Ishikawa (cell line): ENCODE results near the gene GAK.

Experiments
- CEBPB ChIP-seq: IDR thresholded peaks from 2 replicates; pipeline ENCODE4 v1.6.1; 2012
- CREB1 ChIP-seq: IDR thresholded peaks from 2 replicates; pipeline ENCODE4 v1.6.1; 2012; ENCODE audit warnings: low read depth
- EGR1 ChIP-seq: IDR thresholded peaks from 2 replicates; pipeline ENCODE4 v1.6.1; 2012
- EP300 ChIP-seq: IDR thresholded peaks from 2 replicates; pipeline ENCODE4 v1.6.1; 2012; ENCODE audit warnings: borderline replicate concordance
- FOXM1 ChIP-seq: IDR thresholded peaks from 2 replicates; pipeline ENCODE4 v1.6.1; 2012; ENCODE audit warnings: low read depth, borderline replicate concordance
- MAX ChIP-seq: IDR thresholded peaks from 2 replicates; pipeline ENCODE4 v1.6.1; 2012
- NFIC ChIP-seq: IDR thresholded peaks from 2 replicates; pipeline ENCODE4 v1.6.1; 2012
- RAD21 ChIP-seq: IDR thresholded peaks from 2 replicates; pipeline ENCODE4 v1.6.1; 2012; ENCODE audit warnings: low read depth
- REST ChIP-seq: IDR thresholded peaks from 2 replicates; pipeline ENCODE4 v1.6.1; 2012; ENCODE audit warnings: low read depth, mild to moderate bottlenecking
- TAF1 ChIP-seq: IDR thresholded peaks from 2 replicates; pipeline ENCODE4 v1.6.1; 2012; ENCODE audit warnings: low read depth, mild to moderate bottlenecking
- TCF12 ChIP-seq: IDR thresholded peaks from 2 replicates; pipeline ENCODE4 v1.6.1; 2012; ENCODE audit warnings: low read depth
- TEAD4 ChIP-seq: IDR thresholded peaks from 2 replicates; pipeline ENCODE4 v1.6.1; 2012
- YY1 ChIP-seq: IDR thresholded peaks from 2 replicates; pipeline ENCODE4 v1.6.1; 2012; ENCODE audit warnings: low read depth
- ZBTB7A ChIP-seq: IDR thresholded peaks from 2 replicates; pipeline ENCODE4 v1.6.1; 2012; ENCODE audit warnings: low read depth
- TF ChIP-seq, protein P1 (sequence below): IDR thresholded peaks from 2 replicates; pipeline ENCODE4 v1.6.1; 2012

GAK gene

GRCh38 chr4:827209-828081 is 104.7 kb downstream of the GAK start:
- no peak for TF ChIP-seq CEBPB
- no peak for TF ChIP-seq TEAD4
- no peak for TF ChIP-seq MAX
- TF ChIP-seq ZBTB7A, result no peak
- TF ChIP-seq EP300, result no peak

DNA sequence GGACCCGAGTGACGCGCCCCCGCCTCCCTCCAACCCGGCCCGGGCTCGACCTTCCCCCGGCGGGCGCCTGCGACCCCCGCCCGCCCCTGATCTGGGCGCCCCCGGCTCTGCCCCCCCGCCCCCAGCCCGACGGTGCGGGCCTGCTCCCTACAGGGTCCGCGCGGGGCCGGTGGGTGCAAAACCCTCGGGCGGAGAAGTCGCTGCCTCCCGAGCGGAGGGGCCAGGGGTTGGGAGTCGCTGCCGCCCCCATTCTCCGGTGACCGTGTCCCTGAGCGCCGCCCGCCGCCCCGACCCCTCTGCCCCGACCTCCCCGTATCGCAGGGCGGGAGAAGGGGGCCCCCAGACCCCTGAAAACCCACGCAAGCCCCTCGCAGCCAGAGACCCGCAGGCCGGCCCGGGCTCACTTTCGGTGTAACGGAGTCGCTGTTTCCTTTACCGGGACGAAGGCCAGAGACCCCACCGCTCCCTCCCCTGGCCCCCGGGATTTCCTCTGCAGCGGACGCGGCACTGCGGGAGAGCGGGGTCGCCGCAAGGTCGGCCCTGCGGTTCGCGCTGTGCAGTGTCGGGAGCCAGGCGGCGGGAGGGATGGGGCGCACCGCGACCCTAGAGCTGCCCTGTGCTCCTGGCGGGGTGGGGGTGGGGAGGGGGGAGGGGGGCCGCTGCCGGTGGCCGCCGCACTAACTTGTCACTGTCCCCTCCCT is 105.5 kb downstream of the GAK start:
- TF ChIP-seq TEAD4 (no peak), ZBTB7A (peak; percentile 13; the same call in 1 of the 2 replicates), CREB1 (no peak), EGR1 (no peak), NFIC (no peak), FOXM1 (no peak)

DNA sequence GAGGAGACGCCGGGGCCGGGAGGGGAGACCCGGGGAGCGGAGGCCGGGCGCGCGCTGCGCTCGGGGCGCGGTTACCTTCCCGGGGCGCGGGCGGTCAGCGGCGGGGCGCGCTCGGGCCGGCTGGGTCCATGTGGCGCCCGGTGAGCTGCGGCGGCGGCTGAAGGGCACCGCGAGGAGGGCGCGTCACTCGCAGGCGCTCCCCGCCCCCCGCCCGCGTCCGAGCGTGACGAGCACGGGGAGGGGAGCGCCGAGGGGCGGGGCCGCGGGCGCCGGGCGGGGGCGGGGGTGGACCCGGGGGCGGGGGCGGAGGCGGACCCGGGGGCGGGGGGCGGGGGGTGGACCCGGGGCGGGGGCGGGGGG is 106.2 kb downstream of the GAK start, which contains the start of gene CPLX1:
TSS of gene CPLX1 (minus strand) at position 159 of the 360 bp plus-strand sequence. CDS start 1,607 bp downstream, outside the sequence.
- TF ChIP-seq FOXM1 (no peak), ZBTB7A (0 out of 2 replicates have a peak, but pooled peaks have one; percentile 27)

GRCh38 chr4:825063-825970 is 106.8 kb downstream of the GAK start:
- TF ChIP-seq CEBPB, result no peak
- TF ChIP-seq REST, result peak; percentile 93
- no peak for TF ChIP-seq YY1
- TF ChIP-seq, protein P1, sequence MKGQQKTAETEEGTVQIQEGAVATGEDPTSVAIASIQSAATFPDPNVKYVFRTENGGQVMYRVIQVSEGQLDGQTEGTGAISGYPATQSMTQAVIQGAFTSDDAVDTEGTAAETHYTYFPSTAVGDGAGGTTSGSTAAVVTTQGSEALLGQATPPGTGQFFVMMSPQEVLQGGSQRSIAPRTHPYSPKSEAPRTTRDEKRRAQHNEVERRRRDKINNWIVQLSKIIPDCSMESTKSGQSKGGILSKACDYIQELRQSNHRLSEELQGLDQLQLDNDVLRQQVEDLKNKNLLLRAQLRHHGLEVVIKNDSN, result no peak
- TF ChIP-seq ZBTB7A, result peak; percentile 91; the same call in 1 of the 2 replicates

DNA sequence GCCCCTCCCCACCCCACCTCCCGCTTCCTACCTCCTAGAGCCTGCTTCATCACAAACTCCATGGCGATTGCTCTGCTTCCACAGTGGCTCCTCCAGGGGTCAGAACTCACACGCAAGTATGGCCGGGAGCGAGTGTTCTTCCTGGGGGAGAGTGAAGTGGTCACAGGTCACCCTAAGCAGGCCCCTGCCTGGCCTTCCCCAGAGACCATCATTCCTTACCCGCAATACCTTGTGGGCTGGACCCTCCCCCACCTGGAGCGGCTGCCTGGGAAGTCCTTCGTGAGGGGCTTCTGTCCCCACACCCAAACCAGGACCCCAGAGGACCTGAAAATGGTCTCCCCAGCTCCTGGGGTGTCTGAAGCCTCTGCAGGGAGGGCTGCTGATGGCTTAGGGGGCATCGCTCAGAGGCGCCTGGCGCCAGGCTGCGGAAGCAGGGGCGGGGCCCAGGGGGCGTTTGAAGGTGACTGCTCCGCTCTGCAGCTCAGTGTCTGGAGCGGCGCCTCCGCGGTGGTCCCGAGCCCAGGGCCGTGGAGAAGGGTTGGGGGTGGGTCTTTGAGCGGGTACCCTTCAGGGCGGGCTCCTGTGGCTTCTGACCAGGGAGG is 107.6 kb downstream of the GAK start:
- TF ChIP-seq TCF12 (no peak), REST (no peak), YY1 (no peak), TAF1 (no peak), ZBTB7A (no peak)

DNA sequence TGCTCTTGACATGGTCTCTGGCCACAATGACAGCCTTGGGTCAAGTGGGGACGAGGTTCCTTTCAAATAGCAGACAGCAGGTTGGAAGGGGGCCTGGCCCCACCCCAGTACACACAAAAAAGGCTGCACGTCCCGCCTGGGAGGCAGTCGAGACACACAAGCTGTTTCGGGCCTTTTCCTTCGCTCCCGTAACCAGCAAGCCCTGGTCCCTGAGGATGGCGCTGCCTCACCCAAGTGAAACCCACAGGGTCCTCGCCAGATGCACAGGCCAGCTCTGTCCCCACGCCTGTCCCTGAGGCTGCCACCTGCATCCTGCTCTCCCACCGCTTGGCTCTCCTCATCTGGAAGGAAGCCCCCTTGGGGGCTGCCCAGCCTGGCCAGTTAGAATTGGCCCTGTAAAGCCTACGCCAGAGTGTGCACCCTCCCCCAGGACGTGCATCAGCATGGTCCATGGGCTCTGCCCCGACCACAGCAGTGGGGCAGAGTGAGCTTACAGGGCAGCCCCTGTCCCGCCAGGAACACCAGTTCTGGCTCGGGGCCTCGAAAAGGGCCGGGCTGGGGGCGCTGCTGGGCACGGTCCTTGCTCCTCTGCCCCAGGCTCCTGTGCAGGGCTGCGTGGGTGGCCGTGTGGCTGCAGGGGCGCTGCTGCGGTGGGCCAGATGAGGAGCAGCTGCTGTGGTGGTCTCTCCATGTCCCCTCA is 108.2 kb downstream of the GAK start:
- no peak for TF ChIP-seq TAF1
- TF ChIP-seq REST, result no peak
- TF ChIP-seq TEAD4, result no peak
- no peak for TF ChIP-seq EGR1
- TF ChIP-seq NFIC, result no peak
- no peak for TF ChIP-seq RAD21
- TF ChIP-seq, protein P1, result no peak
- TF ChIP-seq FOXM1, result no peak
- TF ChIP-seq EP300, result no peak
